MCF 10A (cell line): ENCODE measurements around the gene BICRAL. TPM values are rescaled to one million over a fixed set of nuclear protein-coding genes. Genes with fewer than 3 reads are reported as not detected.

Experiments used
- BruUV-seq: library from RNA; stranded (reverse); fragments of 400-500 nt; replicated peaks from 2 replicates; lab custom pipeline; 2021; lab: Mats Ljungman, UMichigan
- CTCF ChIA-PET: fragments of 300-600 bp; sonication (Branson Sonifier 250); formaldehyde crosslinking; extraction: SDS; loops from one replicate; lab custom pipeline; 2021; ENCODE audit warnings: antibody characterized with exemption, inconsistent platforms; lab: Yijun Ruan, JAX
- POLR2A ChIA-PET: fragments of 300-600, 350-650 bp; sonication (Branson Sonifier 250); formaldehyde crosslinking; extraction: SDS; loops from one replicate; lab custom pipeline; 2020; ENCODE audit warnings: antibody characterized with exemption, inconsistent platforms; lab: Yijun Ruan, JAX
- DNase-seq: peaks from one replicate; pipeline ENCODE4 v3.0.0-alpha.2; 2018; ENCODE audit not compliant: unreplicated experiment
- H3K27ac Mint-ChIP-seq: one replicate; pipeline ENCODE4 v1.8.0; 2022; ENCODE audit warnings: mild to moderate bottlenecking, low read depth, mixed read lengths; ENCODE audit not compliant: unreplicated experiment
- H3K27me3 Mint-ChIP-seq: one replicate; pipeline ENCODE4 v1.8.0; 2022; ENCODE audit warnings: mixed read lengths; ENCODE audit not compliant: insufficient read depth, unreplicated experiment
- H3K36me3 Mint-ChIP-seq: one replicate; pipeline ENCODE4 v1.8.0; 2022; ENCODE audit warnings: mild to moderate bottlenecking, moderate library complexity, mixed read lengths; ENCODE audit not compliant: insufficient read depth, unreplicated experiment
- H3K4me1 Mint-ChIP-seq: one replicate; pipeline ENCODE4 v1.8.0; 2022; ENCODE audit warnings: mixed read lengths; ENCODE audit not compliant: insufficient read depth, unreplicated experiment
- H3K4me3 Mint-ChIP-seq: one replicate; pipeline ENCODE4 v1.8.0; 2022; ENCODE audit warnings: mild to moderate bottlenecking, moderate library complexity, mixed read lengths; ENCODE audit not compliant: unreplicated experiment
- H3K9me3 Mint-ChIP-seq: one replicate; pipeline ENCODE4 v1.8.0; 2022; ENCODE audit warnings: mixed read lengths; ENCODE audit not compliant: unreplicated experiment
- CTCF ChIP-seq: fragments of 200-600 bp; IDR thresholded peaks from one replicate; pipeline ENCODE4 v1.8.0; 2022; ENCODE audit warnings: antibody characterized with exemption, mild to moderate bottlenecking; ENCODE audit not compliant: unreplicated experiment
- intact Hi-C: fragments of 100-400 bp; cut with micrococcal nuclease; formaldehyde crosslinking; loops from 2 replicates; pipeline ENCODE4 v1.14.1; 2022
- total RNA-seq: library from RNA; stranded (reverse); gene quantifications from 2 replicates; pipeline ENCODE4 v1.2.3, GENCODE V29; 2022

Gene BICRAL
- total RNA-seq, 1 experiment from 2014 or later: 9.8 TPM

DNA sequence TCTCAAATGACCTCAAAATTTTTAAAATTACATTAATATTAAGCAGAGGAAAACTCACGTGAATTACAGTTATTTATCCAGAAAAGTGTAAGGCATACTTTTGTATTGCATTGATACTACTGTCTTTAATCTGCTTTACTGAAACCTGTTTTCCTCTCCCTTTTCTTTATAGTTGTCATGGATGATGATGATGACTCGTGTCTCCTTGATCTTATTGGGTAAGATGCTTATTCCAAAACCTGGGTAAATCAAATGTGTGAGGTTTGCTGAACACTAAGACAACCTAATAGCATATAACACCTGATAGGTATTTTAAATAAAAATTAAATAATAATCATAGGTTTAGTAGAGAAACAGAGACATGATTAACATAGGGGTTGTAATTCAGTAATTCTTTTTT, 40.0 kb downstream of the BICRAL start:
- intact Hi-C loops: loop anchor here (2.0 kb wide), 1 partner anchor 19 kb away; no protein-coding TSS in a partner anchor
- peaks cover 34% of the 10 kb centered on the region for H3K36me3 Mint-ChIP-seq
- no peaks in the 10 kb centered on the region for H3K9me3 Mint-ChIP-seq
- no peak for TF ChIP-seq CTCF
- no peak for DNase-seq
- BruUV-seq: no TSS peak
- H3K4me3 Mint-ChIP-seq: no peak overlapping the region
- POLR2A ChIA-PET: no interaction called here
- H3K27ac Mint-ChIP-seq: no peak overlapping the region
- CTCF ChIA-PET: no interaction called here
- no peaks in the 10 kb centered on the region for H3K27me3 Mint-ChIP-seq
- H3K4me1 Mint-ChIP-seq: peaks cover 10% of the 10 kb centered on the region

GRCh38 chr6:42829561-42830092, 47.8 kb downstream of the BICRAL start:
- H3K4me1 Mint-ChIP-seq: no peaks in the 10 kb centered on the region
- intact Hi-C loops: no loop called here
- no peak overlapping the region for H3K27ac Mint-ChIP-seq
- H3K9me3 Mint-ChIP-seq: no peaks in the 10 kb centered on the region
- no TSS peak for BruUV-seq
- no peak overlapping the region for H3K4me3 Mint-ChIP-seq
- H3K27me3 Mint-ChIP-seq: no peaks in the 10 kb centered on the region
- no peak for TF ChIP-seq CTCF
- POLR2A ChIA-PET: interaction anchor here (0.5 kb wide), 1 partner anchor 86 kb away, joined by 3 read pairs; no protein-coding TSS in a partner anchor
- no peak for DNase-seq
- CTCF ChIA-PET: interaction anchor here (1.6 kb wide), 1 partner anchor 10 kb away, joined by 6 read pairs; no protein-coding TSS in a partner anchor
- H3K36me3 Mint-ChIP-seq: peaks cover 55% of the 10 kb centered on the region

- H3K9me3 Mint-ChIP-seq: no peaks in the 10 kb centered on the region
- TF ChIP-seq CTCF: no peak
- H3K36me3 Mint-ChIP-seq: peaks cover 44% of the 10 kb centered on the region
- peak overlapping the region; percentile 23 for H3K27ac Mint-ChIP-seq
- no peak for DNase-seq
- intact Hi-C loops: no loop called here
- no peaks in the 10 kb centered on the region for H3K27me3 Mint-ChIP-seq
- no peaks in the 10 kb centered on the region for H3K4me1 Mint-ChIP-seq
- ChIA-PET POLR2A (interaction anchor here (1.0 to 1.4 kb wide), 3 partner anchors 13 to 38 kb away, joined by 3 read pairs; no protein-coding TSS in a partner anchor), CTCF (interaction anchor here (1.2 to 1.7 kb wide), 2 partner anchors 20 to 47 kb away, joined by 5 to 11 read pairs; no protein-coding TSS in a partner anchor)
- no peak overlapping the region for H3K4me3 Mint-ChIP-seq
- BruUV-seq: no TSS peak
Measured at GRCh38 chr6:42831237-42831636, 49.4 kb downstream of the BICRAL start.

DNA sequence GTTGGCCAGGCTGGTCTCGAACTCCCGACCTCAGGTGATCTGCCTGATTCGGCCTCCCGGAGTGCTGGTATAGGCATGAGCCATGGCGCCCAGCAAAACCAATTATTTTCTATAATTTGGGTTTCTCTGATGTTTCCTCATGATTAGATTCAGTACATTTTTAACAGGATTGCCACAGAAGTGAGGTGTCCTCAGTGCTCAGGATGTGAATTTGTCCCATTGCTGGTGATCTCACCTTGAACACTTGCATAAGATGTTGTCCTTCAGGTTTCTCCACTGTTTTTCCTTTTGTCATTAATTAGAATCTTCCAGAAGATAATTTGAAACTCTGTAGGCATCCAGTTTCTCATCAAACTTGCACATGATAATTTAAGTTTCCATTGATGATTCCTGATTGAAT, 52.2 kb downstream of the BICRAL start:
- Mint-ChIP-seq H3K27ac (no peak overlapping the region), H3K4me3 (no peak overlapping the region), H3K4me1 (no peaks in the 10 kb centered on the region), H3K27me3 (no peaks in the 10 kb centered on the region), H3K36me3 (peaks cover 24% of the 10 kb centered on the region), H3K9me3 (no peaks in the 10 kb centered on the region)
- no peak for TF ChIP-seq CTCF
- BruUV-seq: no TSS peak
- CTCF ChIA-PET: interaction anchor here (0.6 kb wide), 1 partner anchor 172 kb away, joined by 3 read pairs; no protein-coding TSS in a partner anchor
- DNase-seq: no peak
- intact Hi-C loops: no loop called here
- POLR2A ChIA-PET: interaction anchor here (0.7 kb wide), 1 partner anchor 20 kb away, joined by 3 read pairs; no protein-coding TSS in a partner anchor
